DOHH2 (cell line): ENCODE measurements around the gene TIPIN.

Experiments used
- CTCF ChIP-seq: fragments of 200-600 bp; sonication (generic); IDR thresholded peaks from one replicate; pipeline ENCODE4 v1.5.1; 2014; ENCODE audit warnings: antibody characterized with exemption, mild to moderate bottlenecking, low read depth, low read length; ENCODE audit not compliant: poor library complexity, severe bottlenecking
- EZH2phosphoT487 ChIP-seq: fragments of 200-600 bp; sonication (generic); IDR thresholded peaks from 2 replicates; pipeline ENCODE4 v1.6.1; 2017; ENCODE audit warnings: borderline replicate concordance, mild to moderate bottlenecking, antibody characterized with exemption, low read length, moderate library complexity, mixed read lengths

- no peak for TF ChIP-seq CTCF
- no peak for TF ChIP-seq EZH2phosphoT487
Observed at GRCh38 chr15:66390678-66391077, 34.2 kb upstream of the TIPIN start.
